HG03432 (cell line): ENCODE measurements around the gene SULF2.
"Not testable (repeated sequence)": the region's sequence is repeated elsewhere in the genome, so short reads cannot be mapped to it uniquely, and the experiment has no call there.

Experiments used
- ATAC-seq: cut with Tn5 transposase; IDR thresholded peaks from one replicate; pipeline ENCODE4 v1.9.1; 2021; ENCODE audit warnings: mild to moderate bottlenecking, moderate library complexity; ENCODE audit not compliant: unreplicated experiment

Gene SULF2

DNA sequence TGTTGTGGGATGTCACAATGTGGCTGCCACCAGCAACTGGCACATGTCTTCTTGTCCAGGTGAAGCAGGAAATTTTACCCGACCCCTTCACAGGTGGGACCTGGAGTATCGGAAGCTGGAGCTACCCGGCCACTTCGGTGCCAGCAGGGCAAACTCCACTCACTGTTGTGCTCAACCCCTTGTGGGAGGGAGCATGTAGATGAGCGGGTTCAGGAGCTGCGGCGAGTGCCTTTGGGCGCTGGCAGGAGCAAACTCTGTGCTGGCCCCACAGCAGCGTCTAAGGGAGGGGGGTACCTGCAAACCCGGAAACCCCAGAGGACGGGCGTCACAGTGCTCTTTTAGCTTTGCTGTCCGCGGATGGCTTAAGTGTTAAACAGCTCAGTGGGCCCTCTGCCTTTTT lies 20.7 kb upstream of the SULF2 start:
- no peak for ATAC-seq

DNA sequence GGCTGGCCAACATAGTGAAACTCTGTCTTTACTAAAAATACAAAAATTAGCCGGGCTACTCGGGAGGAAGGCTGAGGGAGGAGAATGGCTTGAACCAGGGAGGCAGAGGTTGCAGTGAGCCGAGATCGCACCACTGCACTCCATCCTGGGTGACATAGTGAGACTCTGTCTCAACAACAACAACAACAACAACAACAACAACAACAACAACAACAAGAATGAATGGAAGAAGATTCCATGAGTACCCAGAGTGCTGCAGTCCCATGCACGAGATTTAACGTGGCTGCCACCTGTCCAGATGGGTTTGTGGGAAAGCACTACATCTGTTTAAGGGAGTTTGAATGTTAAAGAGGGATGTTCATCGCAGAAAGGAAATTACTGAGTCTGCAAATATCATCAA lies 19.7 kb upstream of the SULF2 start:
- not testable (repeated sequence) for ATAC-seq

- ATAC-seq: not testable (repeated sequence)
Measured at GRCh38 chr20:47804224-47804825, 19.0 kb upstream of the SULF2 start.

GRCh38 chr20:47802975-47803374 lies 17.7 kb upstream of the SULF2 start:
- no peak for ATAC-seq

DNA sequence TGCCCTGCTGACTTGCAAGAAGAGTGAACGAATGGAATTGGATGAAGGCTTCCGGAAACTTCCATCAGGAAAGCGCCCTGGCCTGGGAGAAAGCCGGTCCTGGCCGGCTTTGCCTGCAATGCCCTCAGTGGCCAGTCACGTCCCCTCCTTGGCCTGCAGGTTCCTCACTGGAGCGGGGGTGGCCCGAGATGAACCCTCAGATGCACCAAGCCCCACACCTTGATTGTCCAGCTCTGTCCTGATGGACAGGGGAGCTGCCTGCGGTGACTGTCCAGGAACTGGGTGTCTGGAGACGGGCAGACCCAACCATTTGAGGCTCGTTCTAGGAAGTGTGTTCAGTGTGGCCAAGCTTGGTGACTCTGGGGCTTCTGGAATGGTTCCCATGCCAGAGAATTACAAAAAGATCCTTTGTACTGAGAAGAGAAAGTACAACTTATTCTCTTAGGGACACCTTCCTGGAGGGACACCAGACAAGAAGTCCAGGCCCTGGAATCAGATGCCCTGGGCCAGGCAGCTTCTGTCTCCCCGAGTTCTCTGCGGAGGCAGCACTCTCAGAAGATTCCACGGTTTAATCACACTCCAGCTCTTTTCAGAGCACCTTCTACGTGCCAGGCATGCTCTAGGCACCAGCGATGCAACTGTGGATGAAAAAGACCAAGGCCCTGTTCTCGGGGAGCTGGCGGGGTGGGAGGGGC lies 17.1 kb upstream of the SULF2 start:
- ATAC-seq: no peak

- no peak for ATAC-seq
Measured at GRCh38 chr20:47801759-47802158, 16.5 kb upstream of the SULF2 start.

GRCh38 chr20:47801079-47801478 lies 15.8 kb upstream of the SULF2 start:
- no peak for ATAC-seq

- ATAC-seq: no peak
Measured at GRCh38 chr20:47800623-47801022, 15.3 kb upstream of the SULF2 start.

DNA sequence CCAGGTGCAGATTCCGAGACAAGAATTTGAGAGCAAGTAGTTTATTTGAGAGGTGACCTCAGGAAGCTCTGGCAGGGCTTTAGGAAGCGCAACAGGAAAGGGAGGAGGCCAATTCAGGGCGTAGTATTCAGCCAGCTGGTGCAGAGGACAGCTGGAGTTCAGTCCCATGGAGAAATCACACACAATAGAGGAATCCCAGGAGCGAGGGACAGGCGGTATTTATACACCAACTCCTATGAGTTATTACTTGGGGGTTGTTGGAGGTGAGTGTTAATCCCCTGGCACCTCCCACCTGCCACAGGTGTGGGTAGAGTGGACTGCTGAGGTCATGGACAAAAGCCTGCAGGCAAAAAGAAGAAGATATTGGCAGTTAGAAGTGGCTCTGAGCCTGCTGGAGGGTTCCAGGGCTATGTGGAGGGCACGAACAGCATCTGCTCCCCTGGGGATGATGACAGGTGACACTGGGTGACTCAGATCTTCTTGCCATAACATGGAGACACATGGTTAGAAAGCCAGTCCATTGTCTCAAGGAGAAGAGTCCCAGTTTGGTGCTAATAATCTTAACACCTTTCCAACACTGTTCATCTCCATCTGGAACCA lies 13.9 kb upstream of the SULF2 start:
- no peak for ATAC-seq

DNA sequence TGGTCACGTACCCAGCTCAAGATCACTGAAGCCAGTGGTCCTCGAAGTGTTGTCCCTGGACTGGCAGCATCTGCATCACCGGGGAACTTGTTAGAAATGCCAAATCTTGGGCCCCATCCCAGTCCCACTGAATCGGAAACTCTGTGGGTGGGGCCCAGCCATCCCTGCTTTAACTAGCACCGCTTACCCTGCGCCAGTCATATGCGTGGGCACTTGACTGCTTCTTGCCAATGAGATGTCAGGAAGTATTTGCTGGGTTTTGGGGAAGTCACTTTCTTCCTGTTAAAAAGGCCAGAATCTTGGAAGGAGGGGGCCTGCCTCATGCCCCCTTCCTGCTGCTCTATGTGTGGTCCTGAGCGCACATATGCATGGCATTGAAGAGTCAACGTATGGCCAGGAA lies 11.7 kb upstream of the SULF2 start:
- ATAC-seq: no peak

DNA sequence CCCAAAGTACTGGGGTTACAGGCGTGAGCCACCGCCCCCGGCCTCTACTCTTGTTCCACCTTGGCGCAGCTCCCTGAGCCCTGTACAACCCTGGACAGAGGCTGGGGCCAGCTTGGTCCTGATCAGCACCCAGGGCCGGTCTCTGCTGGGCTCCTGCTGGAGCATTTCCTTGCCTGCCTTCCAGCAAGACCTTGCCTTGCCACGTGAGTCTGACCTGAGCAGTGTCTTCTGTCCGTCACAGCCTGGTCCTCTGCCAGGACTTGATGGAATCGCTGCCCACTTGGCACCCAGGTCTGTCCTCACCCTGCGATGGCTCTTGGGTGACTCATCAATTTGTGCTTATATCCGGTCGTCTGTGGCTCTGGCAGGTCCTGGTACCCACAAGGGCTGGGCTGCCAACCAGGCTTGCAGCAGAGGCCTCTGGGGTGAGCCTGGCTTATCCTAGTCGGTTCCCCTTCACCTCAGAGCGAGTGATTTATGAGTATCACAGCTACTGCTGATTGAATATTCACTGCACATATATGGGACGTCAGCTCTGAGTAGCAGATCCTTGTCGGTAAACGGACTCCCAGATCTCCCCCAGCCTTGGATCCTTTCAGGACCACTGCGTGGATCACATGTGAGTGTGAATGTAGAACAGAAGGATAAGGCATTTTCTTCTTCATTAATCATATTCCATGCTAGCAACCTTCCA lies 10.1 kb upstream of the SULF2 start:
- ATAC-seq: no peak

GRCh38 chr20:47794264-47794663 lies 9.0 kb upstream of the SULF2 start:
- ATAC-seq: not testable (repeated sequence)

DNA sequence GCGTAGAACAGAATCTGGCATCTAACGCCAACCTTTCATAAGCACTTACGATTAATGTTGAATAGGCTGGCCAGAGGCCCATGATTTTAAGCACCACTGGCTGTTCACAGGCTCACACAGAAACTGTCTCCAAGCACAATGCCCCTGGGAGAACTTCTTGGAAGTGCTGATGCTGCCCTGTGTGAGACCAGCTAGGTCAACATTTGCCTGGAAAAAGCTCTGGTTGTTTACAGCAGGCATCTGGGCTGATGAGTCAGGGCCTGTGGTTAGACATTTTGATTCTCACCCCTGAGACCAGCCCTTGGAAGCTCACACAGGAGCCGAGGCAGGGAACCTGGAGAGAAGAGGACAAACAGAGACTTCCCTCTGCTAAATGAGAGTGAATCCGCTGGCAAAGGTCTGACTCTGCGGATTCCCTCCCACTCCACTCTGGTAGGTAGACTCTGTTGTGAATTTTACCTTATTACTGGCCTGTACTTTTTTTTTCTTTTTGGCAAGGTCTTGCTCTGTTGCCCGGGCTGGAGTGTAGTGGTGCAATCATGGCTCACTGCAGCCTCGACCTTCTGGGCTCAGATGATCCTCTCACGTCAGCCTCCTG lies 6.8 kb upstream of the SULF2 start:
- ATAC-seq: no peak

- ATAC-seq: no peak
Measured at GRCh38 chr20:47791084-47791599, 5.9 kb upstream of the SULF2 start.

- ATAC-seq: no peak
Measured at GRCh38 chr20:47790580-47790965, 5.3 kb upstream of the SULF2 start.

DNA sequence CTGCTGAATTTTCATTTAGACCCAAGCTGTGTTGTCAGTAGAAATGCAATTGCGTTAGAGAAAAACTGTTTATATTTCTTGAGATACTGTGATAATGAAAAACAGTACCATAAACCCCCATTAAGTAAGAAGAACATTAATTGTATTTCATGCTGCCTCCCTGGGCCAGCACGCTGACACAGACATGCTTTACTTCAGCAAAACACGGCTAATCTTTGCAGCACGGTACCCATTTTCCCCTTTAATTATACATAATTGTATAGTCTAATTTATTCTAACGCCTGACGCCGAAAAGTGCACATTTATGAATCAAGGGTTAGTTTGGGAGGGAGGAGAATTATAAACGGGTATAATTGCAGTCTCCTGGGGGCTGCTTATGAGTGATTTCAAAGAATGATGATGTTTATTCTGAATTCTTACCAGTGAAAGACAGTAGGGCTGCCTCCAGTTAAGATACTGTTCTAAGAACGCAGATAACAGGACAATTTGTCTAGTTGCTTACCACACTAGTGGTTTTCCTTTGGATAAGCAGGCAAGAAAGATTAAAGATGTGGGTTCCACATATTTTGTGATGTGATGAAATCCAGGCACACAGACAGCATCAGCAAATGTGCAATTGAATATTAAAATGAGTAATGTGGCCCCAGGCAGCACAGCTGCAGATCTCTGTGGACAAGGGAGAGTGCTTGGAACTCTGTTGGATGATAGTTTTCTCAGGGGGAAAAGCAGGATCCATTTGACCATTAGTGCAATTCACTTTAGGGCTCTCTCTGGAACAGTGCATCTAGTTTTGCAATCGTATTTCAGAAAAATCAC lies 4.7 kb upstream of the SULF2 start:
- ATAC-seq: no peak

DNA sequence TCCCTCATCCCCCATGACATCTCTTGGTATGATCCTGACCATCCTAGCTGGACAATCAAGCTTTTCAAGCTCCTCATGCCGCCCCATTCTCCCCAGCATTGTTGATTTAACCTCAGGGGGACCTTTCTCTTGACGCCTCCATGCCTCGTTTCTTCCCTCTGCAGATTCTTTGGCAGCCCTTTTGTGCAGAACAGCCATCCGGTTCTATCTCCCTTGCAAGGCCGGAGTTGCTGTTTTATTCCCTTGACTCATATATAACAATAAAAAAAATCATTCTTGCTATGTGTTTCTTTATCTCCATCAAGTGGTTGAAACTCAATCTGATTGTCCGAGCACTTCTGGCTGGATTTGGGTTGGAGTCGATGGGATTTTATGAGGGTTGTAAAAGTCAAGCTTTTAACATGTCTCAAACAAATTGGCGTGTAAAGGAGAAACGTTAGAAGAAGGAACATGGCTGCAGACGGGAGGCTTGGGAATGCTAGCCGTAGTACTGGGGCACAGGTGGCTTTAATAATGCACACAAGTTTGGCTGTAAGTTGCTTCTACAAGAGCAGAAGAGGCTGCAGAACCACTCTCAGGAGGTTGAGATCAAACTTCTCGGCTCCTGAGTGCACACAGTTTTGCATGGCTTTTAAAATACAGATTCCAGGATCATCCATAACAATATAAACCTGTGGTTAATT lies 3.9 kb upstream of the SULF2 start:
- no peak for ATAC-seq

- ATAC-seq: no peak
Measured at GRCh38 chr20:47788741-47789080, 3.4 kb upstream of the SULF2 start.

GRCh38 chr20:47786765-47787107 lies 1.5 kb upstream of the SULF2 start:
- no peak for ATAC-seq
